GM12892 (cell line): ENCODE measurements around the gene BMP5.

Source experiments
- POLR2A ChIP-seq: IDR thresholded peaks from 2 replicates; pipeline ENCODE4 v1.6.1; 2011; ENCODE audit warnings: low read depth, low read length, control low read depth
- POLR2AphosphoS5 ChIP-seq: IDR thresholded peaks from 2 replicates; pipeline ENCODE4 v1.6.1; 2011; ENCODE audit warnings: low read depth, low read length, control low read depth
- TAF1 ChIP-seq: IDR thresholded peaks from 2 replicates; pipeline ENCODE4 v1.6.1; 2011; ENCODE audit warnings: low read depth, mild to moderate bottlenecking, control low read depth, low read length, borderline replicate concordance

DNA sequence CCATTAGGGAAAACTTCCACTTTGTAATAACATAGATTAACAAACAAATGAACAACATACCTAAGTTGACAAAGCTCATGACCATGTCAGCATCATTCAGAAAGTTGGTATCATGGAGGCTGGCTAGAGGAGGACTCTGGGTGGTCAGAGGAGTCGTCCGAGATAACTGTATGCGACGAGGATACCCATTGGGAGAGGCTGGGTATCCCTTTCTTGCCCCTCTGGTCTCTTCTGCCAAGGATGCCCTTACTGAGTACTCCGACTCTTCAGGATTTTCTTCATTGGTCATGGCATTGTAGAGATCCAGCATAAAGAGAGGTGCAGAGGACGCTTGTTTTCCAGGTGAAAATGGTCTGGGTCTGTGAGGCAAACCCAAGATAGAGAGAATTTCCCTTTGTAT is 1.1 kb downstream of the BMP5 start:
- no peak for TF ChIP-seq POLR2AphosphoS5
- TF ChIP-seq POLR2A = no peak
- TF ChIP-seq TAF1 = no peak
